Thyroid gland (tissue), 4 donors: ENCODE measurements around the gene GPC6. TPM values are rescaled to one million over a fixed set of nuclear protein-coding genes. Genes with fewer than 3 reads are reported as not detected.

Source experiments
- DNase-seq, 2 donors: peaks; one replicate each; pipeline ENCODE4 v3.0.0-alpha.2; 2019
- H3K27ac ChIP-seq, 3 donors: fragments of 200-600 bp; sonication (generic); 1 replicate in 2 of 3; 2 replicates in 1 of 3; pipeline ENCODE4 v1.5.1; 2016 to 2019; ENCODE audit warnings: mild to moderate bottlenecking in 1 of 3, moderate library complexity in 1 of 3
- H3K27me3 ChIP-seq: fragments of 200-600 bp; sonication (generic); one replicate; pipeline ENCODE4 v1.5.1; 2019
- H3K36me3 ChIP-seq, 2 donors: fragments of 200-600 bp; sonication (generic); one replicate each; pipeline ENCODE4 v1.5.1; 2016 to 2019
- H3K4me1 ChIP-seq, 2 donors: fragments of 200-600 bp; sonication (generic); one replicate each; pipeline ENCODE4 v1.5.1; 2017 to 2019
- H3K4me3 ChIP-seq, 3 donors: fragments of 200-600 bp; sonication (generic); replicated peaks in 1 of 3; 1 replicate in 2 of 3; 2 replicates in 1 of 3; pipeline ENCODE4 v1.5.1; 2016; ENCODE audit warnings: mild to moderate bottlenecking in 1 of 3
- H3K9me3 ChIP-seq: fragments of 200-600 bp; sonication (generic); one replicate; pipeline ENCODE4 v1.5.1; 2017
- POLR2A ChIP-seq, 2 donors: fragments of 450-650 bp; IDR thresholded peaks; one replicate each; pipeline ENCODE4 v1.6.1; 2017; ENCODE audit warnings: antibody characterized with exemption in 2 of 2, mild to moderate bottlenecking in 2 of 2, moderate library complexity in 1 of 2
- WGBS, 2 donors: methylation state at CpG; one replicate each; pipeline ENCODE4 v1.1.5; 2017; 5-methylcytosine and 5-hydroxymethylcytosine counted together
- intact Hi-C: fragments of 100-400 bp; cut with DNase I; formaldehyde crosslinking; loops from one replicate; pipeline ENCODE4 v1.15.1; 2023
- total RNA-seq, 4 donors: library from RNA; depleted of rRNA; stranded (reverse); fragments of >200 nt; gene quantifications; one replicate each; pipeline ENCODE4 v1.2.3, GENCODE V29; 2016
- TF ChIP-seq, protein P1 (sequence below), 6 experiments: fragments of 200-600 bp in 3 of 6; fragments of 450-650 bp in 3 of 6; sonication (generic) in 3 of 6; IDR thresholded peaks; one replicate each; pipeline ENCODE4 v1.5.1; 2016 to 2019; ENCODE audit warnings: antibody characterized with exemption in 6 of 6, mild to moderate bottlenecking in 2 of 6, inconsistent platforms in 1 of 6, moderate library complexity in 1 of 6

GPC6 gene
- total RNA-seq, 4 donors from 2014 or later: 2.8 to 13.4 (median 7.5) TPM

DNA sequence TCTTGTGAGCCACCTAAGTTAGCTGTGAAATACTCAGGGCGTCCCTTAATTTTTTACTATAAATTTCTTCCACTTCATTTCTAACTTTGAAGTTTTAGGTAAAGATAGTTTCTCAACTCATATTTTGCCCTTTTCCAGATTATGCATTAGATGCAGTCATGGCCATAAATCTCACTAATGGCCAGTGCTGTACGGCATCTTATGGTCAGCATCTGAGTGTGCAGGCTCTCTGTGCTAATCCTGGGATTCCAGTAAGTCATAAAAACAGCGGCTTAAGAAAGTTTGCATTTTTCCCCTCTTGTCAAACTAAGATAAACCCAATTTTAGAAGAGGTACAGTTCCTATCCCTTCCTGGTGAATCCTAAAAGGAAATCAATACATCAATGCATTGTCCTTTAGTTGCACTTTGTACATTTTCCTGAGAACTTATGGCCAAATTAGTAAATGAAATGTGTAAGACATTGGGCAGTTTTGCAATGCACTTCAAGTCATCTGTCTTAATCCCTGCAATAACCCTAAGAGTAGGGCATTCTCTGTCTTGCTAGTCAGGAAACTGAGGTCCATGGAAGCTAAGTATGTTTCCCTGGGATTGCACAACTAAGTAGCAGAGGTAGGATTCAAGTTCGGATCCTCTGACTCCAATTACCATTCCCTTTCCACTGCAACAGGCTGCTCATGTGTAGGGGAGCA lies 1106.7 kb downstream of the GPC6 start:
- Histone ChIP-seq H3K4me1 (no peaks in the 10 kb centered on the region), H3K27me3 (no peaks in the 10 kb centered on the region), H3K9me3 (no peaks in the 10 kb centered on the region), H3K36me3 (no peaks in the 10 kb centered on the region), H3K27ac (no peak overlapping the region), H3K4me3 (no peak overlapping the region)
- no peak for DNase-seq
- intact Hi-C loops: no loop called here
- no peak for TF ChIP-seq POLR2A (IDR thresholded peaks at IDR 0.05)
- TF ChIP-seq, protein P1, sequence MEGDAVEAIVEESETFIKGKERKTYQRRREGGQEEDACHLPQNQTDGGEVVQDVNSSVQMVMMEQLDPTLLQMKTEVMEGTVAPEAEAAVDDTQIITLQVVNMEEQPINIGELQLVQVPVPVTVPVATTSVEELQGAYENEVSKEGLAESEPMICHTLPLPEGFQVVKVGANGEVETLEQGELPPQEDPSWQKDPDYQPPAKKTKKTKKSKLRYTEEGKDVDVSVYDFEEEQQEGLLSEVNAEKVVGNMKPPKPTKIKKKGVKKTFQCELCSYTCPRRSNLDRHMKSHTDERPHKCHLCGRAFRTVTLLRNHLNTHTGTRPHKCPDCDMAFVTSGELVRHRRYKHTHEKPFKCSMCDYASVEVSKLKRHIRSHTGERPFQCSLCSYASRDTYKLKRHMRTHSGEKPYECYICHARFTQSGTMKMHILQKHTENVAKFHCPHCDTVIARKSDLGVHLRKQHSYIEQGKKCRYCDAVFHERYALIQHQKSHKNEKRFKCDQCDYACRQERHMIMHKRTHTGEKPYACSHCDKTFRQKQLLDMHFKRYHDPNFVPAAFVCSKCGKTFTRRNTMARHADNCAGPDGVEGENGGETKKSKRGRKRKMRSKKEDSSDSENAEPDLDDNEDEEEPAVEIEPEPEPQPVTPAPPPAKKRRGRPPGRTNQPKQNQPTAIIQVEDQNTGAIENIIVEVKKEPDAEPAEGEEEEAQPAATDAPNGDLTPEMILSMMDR (IDR thresholded peaks at IDR 0.05): no peak
- WGBS, 2 donors: 90 to 95% methylated on average over 4 of the region's 4 CpGs

DNA sequence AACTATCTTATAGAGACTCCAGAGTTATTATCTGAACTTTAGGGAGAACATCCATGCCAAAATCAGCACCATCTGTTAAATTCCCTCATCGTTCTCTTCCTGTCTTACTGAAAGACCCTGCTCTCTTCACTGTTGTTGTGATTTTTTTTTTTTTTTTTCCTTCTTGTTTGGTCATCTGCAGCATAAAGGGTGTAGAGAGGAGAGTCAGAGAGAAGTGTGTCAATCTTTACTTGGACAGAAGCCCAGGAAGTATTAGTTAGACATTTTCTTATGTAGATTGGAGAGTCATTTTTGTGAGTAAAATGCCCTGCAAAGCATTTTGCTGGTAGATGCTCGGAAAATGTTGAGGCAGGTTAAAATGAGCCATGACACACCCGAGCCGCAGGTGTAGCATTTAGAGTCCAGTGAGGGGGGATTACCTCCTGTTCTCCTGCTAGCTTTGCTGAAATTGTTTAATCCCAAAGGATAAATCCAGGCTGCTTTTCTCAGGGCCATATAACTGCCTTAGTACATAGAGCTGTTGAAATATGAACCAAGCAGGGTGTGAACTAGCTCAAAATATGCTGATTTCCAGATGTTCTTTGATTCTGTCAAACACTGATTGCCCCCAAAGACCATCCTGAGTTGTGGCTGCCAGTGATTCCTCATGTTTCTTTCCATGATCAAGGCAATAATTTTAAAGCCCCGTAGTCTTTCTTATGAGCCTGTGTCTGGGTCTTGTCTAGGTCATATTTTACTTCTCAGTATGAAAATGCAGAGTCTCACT lies 1109.3 kb downstream of the GPC6 start:
- no peaks in the 10 kb centered on the region for H3K9me3 ChIP-seq
- no peaks in the 10 kb centered on the region for H3K4me1 ChIP-seq
- no peaks in the 10 kb centered on the region for H3K36me3 ChIP-seq
- no peaks in the 10 kb centered on the region for H3K27me3 ChIP-seq
- no peak overlapping the region for H3K4me3 ChIP-seq
- 79 to 81% methylated on average over 5 of the region's 5 CpGs for WGBS, 2 donors
- DNase-seq: no peak
- intact Hi-C loops: no loop called here
- TF ChIP-seq, protein P1 (IDR thresholded peaks at IDR 0.05): no peak
- TF ChIP-seq POLR2A (IDR thresholded peaks at IDR 0.05): no peak
- no peak overlapping the region for H3K27ac ChIP-seq

DNA sequence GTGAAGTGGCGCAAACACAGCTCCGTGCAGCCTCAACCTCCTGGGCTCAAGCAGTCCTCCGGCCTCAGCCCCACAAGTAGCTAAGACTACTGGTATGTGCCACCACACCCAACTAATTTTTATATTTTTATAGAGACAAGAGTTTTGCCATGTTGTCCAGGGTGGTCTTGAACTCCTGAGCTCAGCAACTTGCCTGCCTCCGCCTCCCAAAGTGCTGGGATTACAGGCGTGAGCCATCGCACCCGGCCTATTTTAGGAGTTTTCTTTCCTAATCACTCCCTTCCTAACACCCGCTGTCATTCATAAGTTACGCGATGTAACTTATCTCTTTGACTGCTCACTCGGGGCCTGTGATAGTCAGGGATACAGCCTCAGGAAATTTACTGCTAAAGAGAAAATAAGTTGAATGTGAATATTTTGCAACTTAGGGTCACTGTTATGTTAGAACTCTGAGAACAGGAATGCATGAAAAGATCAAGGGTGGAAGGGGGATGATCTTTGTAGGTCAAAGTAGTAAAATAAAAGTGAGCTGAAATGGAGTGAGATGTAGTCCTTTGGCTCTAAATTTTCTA lies 1112.6 kb downstream of the GPC6 start:
- H3K9me3 ChIP-seq: no peaks in the 10 kb centered on the region
- no peak overlapping the region for H3K27ac ChIP-seq
- no peaks in the 10 kb centered on the region for H3K27me3 ChIP-seq
- H3K36me3 ChIP-seq: no peaks in the 10 kb centered on the region
- intact Hi-C loops: no loop called here
- H3K4me1 ChIP-seq: no peaks in the 10 kb centered on the region
- DNase-seq: no peak
- WGBS, 2 donors: 92 to 95% methylated on average over 11 of the region's 11 CpGs
- H3K4me3 ChIP-seq: no peak overlapping the region
- TF ChIP-seq POLR2A (IDR thresholded peaks at IDR 0.05): no peak
- TF ChIP-seq, protein P1 (IDR thresholded peaks at IDR 0.05): no peak

DNA sequence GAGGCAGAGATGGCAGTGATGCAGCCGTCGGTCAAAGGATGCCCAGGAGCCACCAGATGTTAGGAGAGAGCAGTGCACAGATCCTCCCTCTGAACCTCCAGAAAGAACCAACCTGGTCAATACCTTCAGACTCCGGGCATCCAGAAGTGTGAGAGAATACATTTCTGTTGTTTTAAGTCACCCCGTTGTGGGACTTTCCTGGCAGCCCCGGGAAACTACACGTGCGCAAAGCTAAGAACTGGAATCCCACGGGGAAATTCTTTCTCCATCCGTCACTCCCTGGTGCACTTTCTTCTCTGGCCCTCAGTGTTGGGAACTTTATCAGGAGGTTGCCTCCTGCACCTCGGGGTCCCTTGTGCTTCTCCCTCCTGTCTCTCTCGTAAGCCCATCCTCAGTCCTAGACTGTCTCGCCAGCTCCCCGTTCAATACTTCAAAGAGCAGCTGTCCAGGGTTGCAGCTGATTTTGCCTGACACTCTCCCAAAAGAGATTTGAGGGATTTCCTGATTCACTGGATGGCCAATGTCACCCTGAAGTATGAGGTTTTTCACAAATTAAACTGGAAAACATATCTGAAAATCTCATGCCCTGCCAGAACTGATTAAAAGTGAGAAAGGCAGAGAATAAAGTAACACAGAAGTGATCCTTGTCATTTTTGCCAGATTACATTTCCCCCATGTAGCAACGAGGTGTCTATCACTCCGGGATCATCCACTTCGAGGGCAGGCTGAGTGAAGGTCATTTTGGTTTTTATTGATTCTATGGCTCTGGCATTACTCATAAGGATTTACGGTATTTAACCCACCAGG lies 1116.0 kb downstream of the GPC6 start:
- no peak for DNase-seq
- intact Hi-C loops: no loop called here
- 79 to 82% methylated on average over 17 of the region's 17 CpGs for WGBS, 2 donors
- Histone ChIP-seq H3K4me3 (no peak overlapping the region), H3K36me3 (no peaks in the 10 kb centered on the region), H3K9me3 (no peaks in the 10 kb centered on the region), H3K4me1 (no peaks in the 10 kb centered on the region), H3K27ac (no peak overlapping the region), H3K27me3 (no peaks in the 10 kb centered on the region)
- TF ChIP-seq, protein P1 (IDR thresholded peaks at IDR 0.05): no peak
- TF ChIP-seq POLR2A (IDR thresholded peaks at IDR 0.05): no peak
